ENCODE measurements around the gene NXPH4. TPM values are rescaled to one million over a fixed set of nuclear protein-coding genes. Genes with fewer than 3 reads are reported as not detected.

Gene NXPH4
- total RNA-seq, result under 1 TPM in 1 of 2 donors, not detected in 1; 0.81 TPM

DNA sequence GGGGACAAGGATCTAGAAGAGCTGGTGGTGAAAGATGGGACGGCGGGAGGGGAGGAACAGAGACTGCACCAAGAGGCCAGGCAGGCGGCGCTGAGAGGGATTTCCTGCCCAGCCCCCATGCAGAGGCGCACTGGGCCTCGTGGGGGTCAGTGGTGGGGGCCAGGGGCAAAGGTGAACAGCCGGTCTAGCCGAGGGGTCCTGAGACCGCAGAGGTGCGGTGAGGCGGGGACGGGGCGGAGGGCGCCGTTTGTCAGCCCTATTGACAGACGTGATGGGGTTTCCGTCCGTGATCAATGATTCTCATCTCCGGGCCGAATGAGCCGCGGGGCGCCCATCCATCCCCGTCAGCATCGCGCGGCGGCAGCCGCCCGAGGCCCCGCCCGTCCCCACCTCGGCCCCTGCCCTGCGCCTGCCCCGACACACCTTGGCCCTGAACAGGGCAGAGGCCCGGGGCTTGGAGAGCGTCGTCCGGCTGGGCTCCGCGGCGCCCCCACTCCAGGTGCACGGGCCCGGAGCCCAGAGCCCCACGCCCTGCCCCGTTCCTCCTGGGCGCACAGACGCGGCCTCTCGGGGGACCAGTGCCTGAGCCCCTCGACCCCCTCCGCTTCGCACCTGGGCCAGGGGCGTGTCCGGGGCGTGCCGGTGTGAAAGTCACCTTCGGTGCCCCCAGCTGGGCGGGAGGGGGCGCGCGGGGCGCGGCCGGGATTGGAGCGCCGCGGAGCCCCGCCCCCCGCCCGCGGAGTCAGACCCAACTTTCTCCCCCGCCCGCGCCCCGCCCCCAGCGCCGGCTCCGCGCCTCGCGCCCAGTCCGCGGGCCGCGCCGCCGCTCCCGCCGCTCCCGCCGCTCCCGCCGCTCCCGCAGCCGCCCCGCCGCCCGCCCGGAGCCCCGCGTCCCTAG lies at the start of gene NXPH4:
TSS of gene NXPH4 (plus strand) at position 781 of the 898 bp plus-strand sequence. CDS start 176 bp downstream, outside the sequence.
- Histone ChIP-seq H3K9me3 (no peaks in the 10 kb centered on the region), H3K4me3 (peak within 1 kb of the TSS; percentile 74), H3K27ac (no peak within 1 kb of the TSS), H3K36me3 (peaks cover 8% of the 10 kb centered on the region), H3K27me3 (replicated peaks; ENCODE audit: insufficient read depth) (peaks cover 11% of the 10 kb centered on the region), H3K4me1 (ENCODE audit: control insufficient read depth in 1 of 2, low read depth in 2 of 2) (peaks cover 20 to 57% of the 10 kb centered on the region in 2 donors)
- TF ChIP-seq, protein P1, sequence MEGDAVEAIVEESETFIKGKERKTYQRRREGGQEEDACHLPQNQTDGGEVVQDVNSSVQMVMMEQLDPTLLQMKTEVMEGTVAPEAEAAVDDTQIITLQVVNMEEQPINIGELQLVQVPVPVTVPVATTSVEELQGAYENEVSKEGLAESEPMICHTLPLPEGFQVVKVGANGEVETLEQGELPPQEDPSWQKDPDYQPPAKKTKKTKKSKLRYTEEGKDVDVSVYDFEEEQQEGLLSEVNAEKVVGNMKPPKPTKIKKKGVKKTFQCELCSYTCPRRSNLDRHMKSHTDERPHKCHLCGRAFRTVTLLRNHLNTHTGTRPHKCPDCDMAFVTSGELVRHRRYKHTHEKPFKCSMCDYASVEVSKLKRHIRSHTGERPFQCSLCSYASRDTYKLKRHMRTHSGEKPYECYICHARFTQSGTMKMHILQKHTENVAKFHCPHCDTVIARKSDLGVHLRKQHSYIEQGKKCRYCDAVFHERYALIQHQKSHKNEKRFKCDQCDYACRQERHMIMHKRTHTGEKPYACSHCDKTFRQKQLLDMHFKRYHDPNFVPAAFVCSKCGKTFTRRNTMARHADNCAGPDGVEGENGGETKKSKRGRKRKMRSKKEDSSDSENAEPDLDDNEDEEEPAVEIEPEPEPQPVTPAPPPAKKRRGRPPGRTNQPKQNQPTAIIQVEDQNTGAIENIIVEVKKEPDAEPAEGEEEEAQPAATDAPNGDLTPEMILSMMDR (IDR thresholded peaks at IDR 0.05), result no peak
- ATAC-seq (ENCODE audit: insufficient number of reproducible peaks, low FRiP score, low read depth) (no peak), DNase-seq (ENCODE audit: low spot score) (no peak)

GRCh38 chr12:57166971-57167371 lies 49.6 kb upstream of the NXPH4 start:
- Histone ChIP-seq H3K9me3 (no peaks in the 10 kb centered on the region), H3K27me3 (replicated peaks; ENCODE audit: insufficient read depth) (no peaks in the 10 kb centered on the region), H3K4me1 (ENCODE audit: control insufficient read depth in 1 of 2, low read depth in 2 of 2) (peaks cover 0 to 15% of the 10 kb centered on the region in 2 donors), H3K36me3 (peaks cover 75% of the 10 kb centered on the region), H3K4me3 (no peak overlapping the region), H3K27ac (no peak overlapping the region)
- TF ChIP-seq, protein P1 (IDR thresholded peaks at IDR 0.05), result no peak
- ATAC-seq (ENCODE audit: insufficient number of reproducible peaks, low FRiP score, low read depth), result no peak
- DNase-seq (ENCODE audit: low spot score), result no peak

DNA sequence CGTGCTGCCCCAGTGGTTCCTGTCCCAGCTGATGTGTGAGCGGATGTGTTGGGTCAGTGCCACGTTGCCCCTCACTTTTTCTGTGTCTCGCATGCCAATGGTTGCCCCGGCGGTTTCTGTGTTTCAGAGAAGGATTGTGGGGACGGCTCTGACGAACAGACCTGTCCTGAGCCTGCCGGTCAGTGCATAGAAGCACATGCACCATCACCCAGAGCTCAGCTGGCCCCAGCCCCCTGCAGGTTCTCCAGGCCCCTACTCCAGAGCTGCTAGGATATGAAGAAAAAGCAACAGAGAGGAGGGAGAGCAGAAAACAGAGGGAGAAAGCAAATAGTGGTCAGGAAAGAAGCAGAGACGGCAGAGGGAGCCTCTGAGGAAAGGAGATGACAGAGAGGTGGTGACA lies 48.5 kb upstream of the NXPH4 start:
- Histone ChIP-seq H3K4me1 (ENCODE audit: control insufficient read depth in 1 of 2, low read depth in 2 of 2) (peaks cover 0 to 16% of the 10 kb centered on the region in 2 donors), H3K9me3 (no peaks in the 10 kb centered on the region), H3K36me3 (peaks cover 70% of the 10 kb centered on the region), H3K27ac (no peak overlapping the region), H3K27me3 (replicated peaks; ENCODE audit: insufficient read depth) (no peaks in the 10 kb centered on the region), H3K4me3 (no peak overlapping the region)
- ATAC-seq (ENCODE audit: insufficient number of reproducible peaks, low FRiP score, low read depth) (no peak), DNase-seq (ENCODE audit: low spot score) (no peak)
- TF ChIP-seq, protein P1 (IDR thresholded peaks at IDR 0.05), result no peak

DNA sequence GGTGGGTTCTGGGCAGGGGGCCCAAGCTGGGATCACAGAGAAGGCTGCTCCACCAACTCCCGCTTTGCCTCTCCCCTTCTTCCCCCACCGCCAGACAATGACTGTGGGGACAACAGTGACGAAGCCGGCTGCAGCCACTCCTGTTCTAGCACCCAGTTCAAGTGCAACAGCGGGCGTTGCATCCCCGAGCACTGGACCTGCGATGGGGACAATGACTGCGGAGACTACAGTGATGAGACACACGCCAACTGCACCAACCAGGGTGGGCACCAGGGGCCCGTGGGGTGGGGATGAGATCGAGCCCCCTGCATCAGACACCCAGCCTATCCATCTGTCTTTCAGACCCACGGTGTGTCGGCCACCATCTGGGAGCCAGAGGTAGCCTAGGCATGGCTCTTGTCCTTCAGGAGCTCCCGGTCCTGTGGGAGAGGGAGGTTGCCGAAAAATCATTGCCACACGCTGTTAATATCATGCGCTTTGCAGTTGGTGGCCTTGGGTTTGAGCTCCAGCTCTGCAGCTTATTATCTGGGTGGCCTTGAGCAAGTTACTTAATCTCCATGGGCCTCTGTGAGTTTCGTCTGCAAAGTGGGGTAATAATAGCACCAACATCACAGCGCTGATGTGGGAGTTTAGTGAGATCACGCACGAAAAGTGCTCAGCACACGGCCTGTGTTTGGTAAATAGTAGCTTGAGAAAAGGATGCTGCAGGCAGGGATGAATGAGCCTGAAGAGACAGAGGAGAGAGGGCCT lies 47.4 kb upstream of the NXPH4 start:
- Histone ChIP-seq H3K27me3 (replicated peaks; ENCODE audit: insufficient read depth) (no peaks in the 10 kb centered on the region), H3K9me3 (no peaks in the 10 kb centered on the region), H3K4me1 (ENCODE audit: control insufficient read depth in 1 of 2, low read depth in 2 of 2) (peaks cover 0 to 16% of the 10 kb centered on the region in 2 donors), H3K27ac (no peak overlapping the region), H3K4me3 (no peak overlapping the region), H3K36me3 (peaks cover 79% of the 10 kb centered on the region)
- ATAC-seq (ENCODE audit: insufficient number of reproducible peaks, low FRiP score, low read depth) (no peak), DNase-seq (ENCODE audit: low spot score) (no peak)
- TF ChIP-seq, protein P1 (IDR thresholded peaks at IDR 0.05), result no peak

DNA sequence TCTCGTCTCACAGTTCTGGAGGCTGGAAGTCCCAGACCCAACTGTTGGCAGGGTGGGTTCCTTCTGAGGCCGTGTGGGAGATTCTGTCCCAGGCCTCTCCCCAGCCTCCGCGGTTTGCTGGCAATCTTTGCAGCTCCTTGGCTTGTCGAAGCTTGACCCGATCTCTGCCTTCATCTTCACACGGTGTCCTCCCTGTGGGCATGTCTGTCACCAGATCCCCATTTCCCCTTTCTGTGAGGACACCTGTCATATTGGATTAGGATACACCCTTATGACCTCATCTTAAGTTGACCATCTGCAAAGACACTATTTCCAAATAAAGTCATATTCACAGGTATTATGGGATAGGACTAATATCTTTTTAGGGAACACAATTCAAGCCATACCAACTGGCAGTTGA lies 46.6 kb upstream of the NXPH4 start:
- Histone ChIP-seq H3K27ac (peak overlapping the region in 1 of 2 donors; percentile 14), H3K27me3 (replicated peaks; ENCODE audit: insufficient read depth) (no peaks in the 10 kb centered on the region), H3K4me1 (ENCODE audit: control insufficient read depth in 1 of 2, low read depth in 2 of 2) (peaks cover 0 to 21% of the 10 kb centered on the region in 2 donors), H3K9me3 (no peaks in the 10 kb centered on the region), H3K36me3 (peaks cover 78% of the 10 kb centered on the region), H3K4me3 (no peak overlapping the region)
- no peak for ATAC-seq (ENCODE audit: insufficient number of reproducible peaks, low FRiP score, low read depth)
- TF ChIP-seq, protein P1 (IDR thresholded peaks at IDR 0.05), result no peak
- DNase-seq (ENCODE audit: low spot score), result no peak
